Heart right ventricle (tissue), 16 donors: ENCODE results near the gene GDI1. TPM values are rescaled to one million over a fixed set of nuclear protein-coding genes. Genes with fewer than 3 reads are reported as not detected.
A peak's percentile ranks its signal among the peaks of the same experiment; 100 is the strongest.

Experiments used
- ATAC-seq, 8 donors: fragments of 200-7000 bp; cut with Tn5 transposase; one replicate each; pipeline ENCODE4 v1.9.1; 2020; ENCODE audit warnings: mild to moderate bottlenecking in 8 of 8, moderate library complexity in 8 of 8, moderate number of reproducible peaks in 1 of 8
- DNase-seq, 2 donors: peaks; one replicate each; pipeline ENCODE4 v3.0.0-alpha.2; 2020
- H3K27ac ChIP-seq, 10 donors: fragments of 200-600 bp; sonication (generic) in 2 of 10; one replicate each; pipeline versions ENCODE4 v1.5.0 to v1.8.0; 2020 to 2022; ENCODE audit warnings: mild to moderate bottlenecking in 3 of 10
- H3K27me3 ChIP-seq, 7 donors: fragments of 200-600 bp; one replicate each; pipeline ENCODE4 v1.8.0; 2021 to 2022; ENCODE audit warnings: mild to moderate bottlenecking in 2 of 7
- H3K36me3 ChIP-seq, 9 donors: fragments of 200-600 bp; sonication (generic) in 1 of 9; one replicate each; pipeline versions ENCODE4 v1.5.0 to v1.8.0; 2020 to 2022; ENCODE audit warnings: mild to moderate bottlenecking in 2 of 9
- H3K4me1 ChIP-seq, 9 donors: fragments of 200-600 bp; sonication (generic) in 1 of 9; one replicate each; pipeline versions ENCODE4 v1.5.0 to v1.8.0; 2020 to 2022; ENCODE audit warnings: mild to moderate bottlenecking in 4 of 9
- H3K4me3 ChIP-seq, 10 donors: fragments of 200-600 bp; sonication (generic) in 2 of 10; one replicate each; pipeline versions ENCODE4 v1.5.0 to v1.8.0; 2020 to 2022; ENCODE audit warnings: mild to moderate bottlenecking in 7 of 10, moderate library complexity in 2 of 10
- H3K9me3 ChIP-seq, 11 donors: fragments of 200-600 bp in 10 of 11; sonication (generic) in 2 of 11; one replicate each; pipeline versions ENCODE4 v1.5.0 to v1.8.0; 2013 to 2022; ENCODE audit warnings: mild to moderate bottlenecking in 2 of 11, control low read depth in 1 of 11, moderate library complexity in 1 of 11
- CTCF ChIP-seq, 9 donors: fragments of 200-600 bp; sonication (generic) in 2 of 9; IDR thresholded peaks; one replicate each; pipeline versions ENCODE4 v1.5.0 to v1.8.0; 2021 to 2022; ENCODE audit warnings: antibody characterized with exemption in 9 of 9, mild to moderate bottlenecking in 5 of 9, moderate library complexity in 1 of 9
- WGBS, 2 donors: extraction: QIAGEN DNeasy Blood & Tissue Kit; methylation state at CpG; one replicate each; pipeline ENCODE4 v1.1.7; 2013; ENCODE audit warnings: inconsistent platforms in 1 of 2; 5-methylcytosine and 5-hydroxymethylcytosine counted together
- intact Hi-C, 10 donors: fragments of 100-400 bp; cut with DNase I; formaldehyde crosslinking; loops; one replicate each; pipeline versions ENCODE4 v1.11.1 to v1.14.2; 2022
- polyA plus RNA-seq, 2 donors: library from polyadenylated mRNA; stranded (reverse); fragments of 200-250 nt; gene quantifications; one replicate each; pipeline ENCODE4 v1.2.3, GENCODE V29; 2013
- total RNA-seq, 10 donors: library from RNA; stranded (reverse); fragmentation: NEBNext Ultra II Directional in 3 of 10; extraction: Animal tissue kit (Norgen Biotek cat#: 25700) in 3 of 10; gene quantifications; one replicate each; pipeline versions ENCODE4 v1.2.1 to v1.2.4, GENCODE V29; 2021 to 2023
- donor health status: Arrhythmogenic right ventricular cardiomyopathy.
- donor health status: ischemic (EF 13 %, LVEDD 7.1; RV severe dilation, severe dysfunction).
- donor health status: healthy with polysubstance abuse.
- donor health status: DM: no; HTN: yes; CAD: no.
- donor health status: DM: no; HTN: no; CAD: no.
- donor health status: ischemic (EF 25% LVEDD 6.9; RV normal size, moderate dysfunction).
- donor health status: ischemic (EF 25% LVEDD 5.7; RV mildly dilated, moderate dysfunction).
- donor health status: healthy.
- donor health status: DM: yes; HTN: yes; CAD: no.
- donor health status: Ischemic cardiomyopathy.
- donor health status: ischemic (EF 35%, LVEDD 5.7; RV mildly dilated, moderate dysfunction).
- donor health status: nonischemic (EF 11% LVEDD 7.7; RV severe dilation, severe dysfunction).
- donor health status: DM: yes; HTN: yes; CAD: no.
- donor health status: PGD.
- donor health status: ischemic (EF 29% LVEDD 5.4; RV normal size, mild dysfunction).
- donor health status: nonischemic (EF 23%, LVEDD 6.1; RV moderate dilation, normal function).

GDI1 gene
- total and polyA plus RNA-seq, 12 donors, result 67.5 to 117 (median 79.3) TPM

GRCh38 chrX:154450312-154450711 lies 13.4 kb downstream of the GDI1 start:
- Histone ChIP-seq H3K4me1 (peaks cover 0 to 7% (median 2%) of the 10 kb centered on the region in 9 donors), H3K9me3 (no peaks in the 10 kb centered on the region), H3K4me3 (no peak overlapping the region), H3K27me3 (peaks cover 0 to 5% (median 0%) of the 10 kb centered on the region in 7 donors), H3K27ac (no peak overlapping the region), H3K36me3 (peaks cover 0 to 54% (median 7%) of the 10 kb centered on the region in 9 donors)
- 94 to 96% methylated on average over 15 to 17 of the region's 17 CpGs for WGBS, 2 donors
- no peak for TF ChIP-seq CTCF (IDR thresholded peaks at IDR 0.05)
- no peak for DNase-seq
- intact Hi-C loops, result loop anchor here in 1 of 10 donors (10.0 kb wide), 1 partner anchor 64 kb away; the partner anchor contains the start of gene FAM3A
- ATAC-seq, result no peak

- Histone ChIP-seq H3K27ac (no peak overlapping the region), H3K27me3 (peaks cover 0 to 12% (median 0%) of the 10 kb centered on the region in 7 donors), H3K9me3 (no peaks in the 10 kb centered on the region), H3K4me3 (no peak overlapping the region), H3K4me1 (no peaks in the 10 kb centered on the region), H3K36me3 (peaks cover 0 to 39% (median 7%) of the 10 kb centered on the region in 9 donors)
- ATAC-seq, result no peak
- DNase-seq, result no peak
- TF ChIP-seq CTCF (IDR thresholded peaks at IDR 0.05), result no peak
- intact Hi-C loops, result loop anchor here in 1 of 10 donors (10.0 kb wide), 1 partner anchor 62 kb away; the partner anchor contains the start of gene FAM3A
- WGBS, 2 donors, result 85 to 93% methylated on average over 9 of the region's 9 CpGs
These were observed 15.9 kb downstream of the GDI1 start for GRCh38 chrX:154452823-154453222.

GRCh38 chrX:154457491-154458115 lies 20.6 kb downstream of the GDI1 start:
- Histone ChIP-seq H3K36me3 (peaks cover 0 to 17% (median 0%) of the 10 kb centered on the region in 9 donors), H3K9me3 (no peaks in the 10 kb centered on the region), H3K4me3 (peak overlapping the region in 9 of 10 donors; percentile 52 to 71 (median 62)), H3K27me3 (peaks cover 0 to 12% (median 0%) of the 10 kb centered on the region in 7 donors), H3K4me1 (peaks cover 0 to 9% (median 5%) of the 10 kb centered on the region in 9 donors), H3K27ac (peak overlapping the region in 9 of 10 donors; percentile 25 to 84 (median 64))
- intact Hi-C loops, result loop anchor here in 1 of 10 donors (10.0 kb wide), 1 partner anchor 57 kb away; the partner anchor contains the start of gene FAM3A
- TF ChIP-seq CTCF (IDR thresholded peaks at IDR 0.05), result no peak
- ATAC-seq (peak in 7 of 8 donors; percentile 16 to 57 (median 43)), DNase-seq (peak; percentile 9 to 36)
- 7 to 10% methylated on average over 22 to 37 of the region's 65 CpGs for whole genome bisulfite sequencing, 2 donors

- peak within 1 kb of the TSS; percentile 43 to 84 (median 66) for H3K27ac ChIP-seq
- WGBS, 2 donors, result 2 to 3% methylated on average over 9 to 62 of the region's 88 CpGs
- H3K4me3 ChIP-seq, result peak within 1 kb of the TSS; percentile 21 to 71 (median 62)
- TF ChIP-seq CTCF (IDR thresholded peaks at IDR 0.05), result no peak
- peak; percentile 35 to 86 (median 56) for ATAC-seq
- H3K4me1 ChIP-seq, result peaks cover 0 to 9% (median 5%) of the 10 kb centered on the region in 9 donors
- intact Hi-C loops, result loop anchor here in 1 of 10 donors (10.0 kb wide), 1 partner anchor 56 kb away; the partner anchor contains the start of gene FAM3A
- peaks cover 0 to 11% (median 0%) of the 10 kb centered on the region in 9 donors for H3K36me3 ChIP-seq
- H3K27me3 ChIP-seq, result peaks cover 0 to 6% (median 0%) of the 10 kb centered on the region in 7 donors
- peak; percentile 14 to 54 for DNase-seq
- no peaks in the 10 kb centered on the region for H3K9me3 ChIP-seq
These were observed 21.4 kb downstream of the GDI1 start, which contains the start of gene PLXNA3 for GRCh38 chrX:154458116-154458953. TSS of gene PLXNA3 (plus strand) at chrX:154458281. CDS start at chrX:154460184, 1,903 bp downstream.
